ENCODE data around the gene PKD1.

DNA sequence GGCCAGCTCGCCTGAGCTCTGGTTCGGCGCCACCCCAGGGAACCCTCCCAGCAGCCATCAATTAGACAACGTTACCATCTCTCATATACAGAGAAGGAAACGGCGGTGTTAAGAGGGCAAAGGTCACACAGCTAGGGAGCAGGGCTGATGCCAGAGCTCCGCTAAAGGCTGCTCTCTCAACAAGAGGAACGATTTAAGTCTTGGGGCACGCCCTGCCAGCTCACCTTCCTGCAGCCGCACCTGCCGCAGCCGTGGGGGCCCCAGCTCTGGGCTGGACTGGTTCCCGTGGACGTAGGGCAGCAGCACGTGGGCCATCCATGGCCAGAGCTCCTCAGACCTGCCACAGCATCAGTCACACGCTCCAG lies 43.5 kb downstream of the PKD1 start:
- TF ChIP-seq, protein P1, sequence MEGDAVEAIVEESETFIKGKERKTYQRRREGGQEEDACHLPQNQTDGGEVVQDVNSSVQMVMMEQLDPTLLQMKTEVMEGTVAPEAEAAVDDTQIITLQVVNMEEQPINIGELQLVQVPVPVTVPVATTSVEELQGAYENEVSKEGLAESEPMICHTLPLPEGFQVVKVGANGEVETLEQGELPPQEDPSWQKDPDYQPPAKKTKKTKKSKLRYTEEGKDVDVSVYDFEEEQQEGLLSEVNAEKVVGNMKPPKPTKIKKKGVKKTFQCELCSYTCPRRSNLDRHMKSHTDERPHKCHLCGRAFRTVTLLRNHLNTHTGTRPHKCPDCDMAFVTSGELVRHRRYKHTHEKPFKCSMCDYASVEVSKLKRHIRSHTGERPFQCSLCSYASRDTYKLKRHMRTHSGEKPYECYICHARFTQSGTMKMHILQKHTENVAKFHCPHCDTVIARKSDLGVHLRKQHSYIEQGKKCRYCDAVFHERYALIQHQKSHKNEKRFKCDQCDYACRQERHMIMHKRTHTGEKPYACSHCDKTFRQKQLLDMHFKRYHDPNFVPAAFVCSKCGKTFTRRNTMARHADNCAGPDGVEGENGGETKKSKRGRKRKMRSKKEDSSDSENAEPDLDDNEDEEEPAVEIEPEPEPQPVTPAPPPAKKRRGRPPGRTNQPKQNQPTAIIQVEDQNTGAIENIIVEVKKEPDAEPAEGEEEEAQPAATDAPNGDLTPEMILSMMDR (IDR thresholded peaks at IDR 0.05 in 4 of 5, conservative IDR thresholded peaks at IDR 0.05 in 1 of 5): no peak
- no peak for TF ChIP-seq POLR2A (IDR thresholded peaks at IDR 0.05)
